NOMO-1 treated with dmso at 0.1 percent for 144 hours (cell line): ENCODE results near the gene WDR5B.
"Not testable (repeated sequence)": the region's sequence is repeated elsewhere in the genome, so short reads cannot be mapped to it uniquely, and the experiment has no call there.

Source experiments
- DNase-seq: peaks from one replicate; lab custom pipeline; 2025; ENCODE audit not compliant: unreplicated experiment; lab: John Stamatoyannopoulos, UW

WDR5B gene

GRCh38 chr3:122415762-122416654 is at the start of gene WDR5B:
WDR5B (minus strand) TSS chr3:122416062; CDS start chr3:122415528, 534 bp downstream.
- no peak for DNase-seq

GRCh38 chr3:122464659-122465058 is 48.8 kb upstream of the WDR5B start:
- no peak for DNase-seq

- DNase-seq = no peak
These were observed 46.5 kb upstream of the WDR5B start for GRCh38 chr3:122462406-122462805.

- no peak for DNase-seq
These were observed 45.9 kb upstream of the WDR5B start for GRCh38 chr3:122461806-122462205.

- no peak for DNase-seq
These were observed 43.1 kb upstream of the WDR5B start for GRCh38 chr3:122458992-122459391.

- no peak for DNase-seq
These were observed 41.8 kb upstream of the WDR5B start for GRCh38 chr3:122457706-122458105.

GRCh38 chr3:122456074-122456473 is 40.2 kb upstream of the WDR5B start:
- DNase-seq = no peak

GRCh38 chr3:122451371-122451770 is 35.5 kb upstream of the WDR5B start:
- no peak for DNase-seq

GRCh38 chr3:122448218-122448617 is 32.4 kb upstream of the WDR5B start:
- not testable (repeated sequence) for DNase-seq

GRCh38 chr3:122444491-122444887 is 28.6 kb upstream of the WDR5B start:
- DNase-seq = not testable (repeated sequence)

GRCh38 chr3:122443762-122444490 is 28.1 kb upstream of the WDR5B start:
- not testable (repeated sequence) for DNase-seq

- DNase-seq = no peak
These were observed 27.2 kb upstream of the WDR5B start for GRCh38 chr3:122443090-122443489.

GRCh38 chr3:122435950-122436349 is 20.1 kb upstream of the WDR5B start:
- no peak for DNase-seq

GRCh38 chr3:122430371-122430770 is 14.5 kb upstream of the WDR5B start:
- DNase-seq = no peak

- no peak for DNase-seq
These were observed 12.1 kb upstream of the WDR5B start for GRCh38 chr3:122427857-122428471.

- no peak for DNase-seq
These were observed 6.0 kb upstream of the WDR5B start for GRCh38 chr3:122421836-122422235.

GRCh38 chr3:122421101-122421500 is 5.2 kb upstream of the WDR5B start:
- no peak for DNase-seq

GRCh38 chr3:122416966-122417365 is 1.1 kb upstream of the WDR5B start:
- DNase-seq = no peak

GRCh38 chr3:122415104-122415744 is 638 bp downstream of the WDR5B start:
- no peak for DNase-seq

- DNase-seq = no peak
These were observed 1.5 kb downstream of the WDR5B start for GRCh38 chr3:122414391-122414790.

GRCh38 chr3:122410639-122411038 is 5.2 kb downstream of the WDR5B start:
- DNase-seq = no peak
